Neural progenitor cell (in vitro differentiated cells): ENCODE measurements around the gene MFAP4. TPM values are rescaled to one million over a fixed set of nuclear protein-coding genes. Genes with fewer than 3 reads are reported as not detected.

Source experiments
- DNase-seq: peaks from one replicate; pipeline ENCODE4 v3.0.0-alpha.2; 2016; ENCODE audit warnings: low spot score
- H2AFZ ChIP-seq: fragments of 200-600 bp; sonication (generic); replicated peaks from 2 replicates; pipeline ENCODE4 v1.6.1; 2016; ENCODE audit warnings: antibody characterized with exemption
- H3F3A ChIP-seq: fragments of 200-600 bp; sonication (generic); 2 replicates; pipeline ENCODE4 v1.6.1; 2016; ENCODE audit warnings: antibody characterized with exemption, low read depth
- H3K27ac ChIP-seq: fragments of 200-600 bp; sonication (generic); 2 replicates; pipeline ENCODE4 v1.5.1; 2016; ENCODE audit warnings: mild to moderate bottlenecking
- H3K27me3 ChIP-seq: fragments of 200-600 bp; sonication (generic); 2 replicates; pipeline ENCODE4 v1.6.1; 2016; ENCODE audit warnings: mild to moderate bottlenecking, moderate library complexity
- H3K36me3 ChIP-seq: fragments of 200-600 bp; sonication (generic); 2 replicates; pipeline ENCODE4 v1.5.1; 2016
- H3K4me1 ChIP-seq: fragments of 200-600 bp; sonication (generic); 2 replicates; pipeline ENCODE4 v1.6.1; 2016; ENCODE audit warnings: mixed run types
- H3K4me2 ChIP-seq: fragments of 200-600 bp; sonication (generic); 2 replicates; pipeline ENCODE4 v1.6.1; 2016
- H3K4me3 ChIP-seq: fragments of 200-600 bp; sonication (generic); 2 replicates; pipeline ENCODE4 v1.5.1; 2016
- H3K79me2 ChIP-seq: fragments of 200-600 bp; sonication (generic); 2 replicates; pipeline ENCODE4 v1.6.1; 2016; ENCODE audit warnings: low read depth
- H3K9ac ChIP-seq: fragments of 200-600 bp; sonication (generic); 2 replicates; pipeline ENCODE4 v1.6.1; 2016
- H3K9me3 ChIP-seq: fragments of 200-600 bp; sonication (generic); 2 replicates; pipeline ENCODE4 v1.5.1; 2016; ENCODE audit warnings: low read depth
- H4K20me1 ChIP-seq: fragments of 200-600 bp; sonication (generic); 2 replicates; pipeline ENCODE4 v1.6.1; 2016; ENCODE audit warnings: low read depth
- H3K27ac Mint-ChIP-seq: 3 replicates; pipeline ENCODE4 v1.8.0; 2021; ENCODE audit warnings: mixed read lengths
- H3K27me3 Mint-ChIP-seq: 2 replicates; pipeline ENCODE4 v1.8.0; 2022; ENCODE audit warnings: low read depth, mild to moderate bottlenecking, inconsistent platforms, moderate library complexity, mixed read lengths; ENCODE audit not compliant: insufficient read depth
- H3K36me3 Mint-ChIP-seq: 3 replicates; pipeline ENCODE4 v1.8.0; 2021; ENCODE audit warnings: mixed read lengths
- H3K4me1 Mint-ChIP-seq: 3 replicates; pipeline ENCODE4 v1.8.0; 2021; ENCODE audit warnings: mixed read lengths
- H3K4me3 Mint-ChIP-seq: 3 replicates; pipeline ENCODE4 v1.8.0; 2021; ENCODE audit warnings: mild to moderate bottlenecking, moderate library complexity, mixed read lengths
- H3K9me3 Mint-ChIP-seq: 3 replicates; pipeline ENCODE4 v1.8.0; 2020; ENCODE audit warnings: mixed read lengths
- CTCF ChIP-seq: fragments of 200-600 bp; sonication (generic); IDR thresholded peaks from 2 replicates; pipeline ENCODE4 v1.5.1; 2017; ENCODE audit warnings: antibody characterized with exemption, mild to moderate bottlenecking
- EZH2 ChIP-seq: fragments of 200-600 bp; sonication (generic); IDR thresholded peaks from 2 replicates; pipeline ENCODE4 v1.6.1; 2017; ENCODE audit warnings: antibody characterized with exemption, mild to moderate bottlenecking, moderate library complexity
- EZH2phosphoT487 ChIP-seq: fragments of 200-600 bp; sonication (generic); IDR thresholded peaks from 2 replicates; pipeline ENCODE4 v1.6.1; 2017; ENCODE audit warnings: antibody characterized with exemption
- total RNA-seq: library from RNA; depleted of rRNA; stranded (reverse); fragments of >200 nt; gene quantifications from 2 replicates; pipeline ENCODE4 v1.2.3, GENCODE V29; 2015; ENCODE audit warnings: low replicate concordance

MFAP4 gene
- total RNA-seq, 1 donor from 2014 or later = not detected

- TF ChIP-seq EZH2 = no peak
- TF ChIP-seq CTCF = no peak
- no peak for TF ChIP-seq EZH2phosphoT487
- Mint-ChIP-seq H3K36me3 (peaks cover 25% of the 10 kb centered on the region), H3K27ac (peak overlapping the region; percentile 98), H3K9me3 (no peaks in the 10 kb centered on the region), H3K27me3 (peaks cover 7% of the 10 kb centered on the region), H3K4me3 (no peak overlapping the region), H3K4me1 (peaks cover 33% of the 10 kb centered on the region)
- Histone ChIP-seq H3K9ac (no peak overlapping the region), H4K20me1 (peaks cover 18% of the 10 kb centered on the region), H3K36me3 (peaks cover 3% of the 10 kb centered on the region), H3K4me1 (peaks cover 17% of the 10 kb centered on the region), H3K9me3 (no peaks in the 10 kb centered on the region), H3F3A (peaks cover 22% of the 10 kb centered on the region), H3K4me2 (no peak overlapping the region), H3K79me2 (peaks cover 17% of the 10 kb centered on the region), H3K4me3 (no peak overlapping the region), H3K27me3 (no peaks in the 10 kb centered on the region), H2AFZ (no peak overlapping the region), H3K27ac (no peak overlapping the region)
- no peak for DNase-seq
Observed at GRCh38 chr17:19384723-19385391, 2.1 kb downstream of the MFAP4 start.

- Histone ChIP-seq H4K20me1 (peaks cover 28% of the 10 kb centered on the region), H3K9ac (no peak overlapping the region), H2AFZ (no peak overlapping the region), H3K79me2 (peaks cover 27% of the 10 kb centered on the region), H3K4me1 (peaks cover 21% of the 10 kb centered on the region), H3K4me3 (no peak overlapping the region), H3K27me3 (no peaks in the 10 kb centered on the region), H3F3A (peaks cover 22% of the 10 kb centered on the region), H3K4me2 (no peak overlapping the region), H3K9me3 (no peaks in the 10 kb centered on the region), H3K36me3 (peaks cover 4% of the 10 kb centered on the region), H3K27ac (no peak overlapping the region)
- peaks cover 32% of the 10 kb centered on the region for H3K36me3 Mint-ChIP-seq
- TF ChIP-seq EZH2phosphoT487 = no peak
- TF ChIP-seq CTCF = no peak
- no peak for TF ChIP-seq EZH2
- H3K9me3 Mint-ChIP-seq = no peaks in the 10 kb centered on the region
- H3K27ac Mint-ChIP-seq = no peak overlapping the region
- H3K4me1 Mint-ChIP-seq = peaks cover 39% of the 10 kb centered on the region
- H3K27me3 Mint-ChIP-seq = peaks cover 11% of the 10 kb centered on the region
- H3K4me3 Mint-ChIP-seq = no peak overlapping the region
- DNase-seq = no peak
Observed at GRCh38 chr17:19383681-19384470, 3.1 kb downstream of the MFAP4 start.

- peaks cover 19% of the 10 kb centered on the region for H3K4me1 ChIP-seq
- DNase-seq = no peak
- no peaks in the 10 kb centered on the region for H3K27me3 ChIP-seq
- H3F3A ChIP-seq = peaks cover 24% of the 10 kb centered on the region
- TF ChIP-seq CTCF (no peak), EZH2phosphoT487 (no peak), EZH2 (no peak)
- Mint-ChIP-seq H3K27ac (no peak overlapping the region), H3K9me3 (no peaks in the 10 kb centered on the region), H3K36me3 (peaks cover 32% of the 10 kb centered on the region), H3K27me3 (peaks cover 11% of the 10 kb centered on the region), H3K4me1 (peaks cover 34% of the 10 kb centered on the region), H3K4me3 (no peak overlapping the region)
- H3K36me3 ChIP-seq = peaks cover 4% of the 10 kb centered on the region
- peaks cover 30% of the 10 kb centered on the region for H4K20me1 ChIP-seq
- H3K9ac ChIP-seq = no peak overlapping the region
- H3K79me2 ChIP-seq = peaks cover 31% of the 10 kb centered on the region
- H3K9me3 ChIP-seq = no peaks in the 10 kb centered on the region
- H2AFZ ChIP-seq = no peak overlapping the region
- no peak overlapping the region for H3K4me3 ChIP-seq
- no peak overlapping the region for H3K27ac ChIP-seq
- no peak overlapping the region for H3K4me2 ChIP-seq
Observed at GRCh38 chr17:19382531-19383444, 4.2 kb downstream of the MFAP4 start.
